Esophagus mucosa (tissue), 1 donor: ENCODE data around the gene HS3ST2. TPM values are rescaled to one million over a fixed set of nuclear protein-coding genes. Genes with fewer than 3 reads are reported as not detected.

Experiments used
- ATAC-seq: fragments of 200-7000 bp; cut with Tn5 transposase; one replicate; pipeline ENCODE4 v1.9.1; 2020
- total RNA-seq: library from RNA; stranded (reverse); gene quantifications from one replicate; pipeline ENCODE4 v1.2.4, GENCODE V29; 2023
- donor health status: DM: yes; HTN: yes; CAD: no.

HS3ST2 gene
- 0.12 TPM for total RNA-seq

DNA sequence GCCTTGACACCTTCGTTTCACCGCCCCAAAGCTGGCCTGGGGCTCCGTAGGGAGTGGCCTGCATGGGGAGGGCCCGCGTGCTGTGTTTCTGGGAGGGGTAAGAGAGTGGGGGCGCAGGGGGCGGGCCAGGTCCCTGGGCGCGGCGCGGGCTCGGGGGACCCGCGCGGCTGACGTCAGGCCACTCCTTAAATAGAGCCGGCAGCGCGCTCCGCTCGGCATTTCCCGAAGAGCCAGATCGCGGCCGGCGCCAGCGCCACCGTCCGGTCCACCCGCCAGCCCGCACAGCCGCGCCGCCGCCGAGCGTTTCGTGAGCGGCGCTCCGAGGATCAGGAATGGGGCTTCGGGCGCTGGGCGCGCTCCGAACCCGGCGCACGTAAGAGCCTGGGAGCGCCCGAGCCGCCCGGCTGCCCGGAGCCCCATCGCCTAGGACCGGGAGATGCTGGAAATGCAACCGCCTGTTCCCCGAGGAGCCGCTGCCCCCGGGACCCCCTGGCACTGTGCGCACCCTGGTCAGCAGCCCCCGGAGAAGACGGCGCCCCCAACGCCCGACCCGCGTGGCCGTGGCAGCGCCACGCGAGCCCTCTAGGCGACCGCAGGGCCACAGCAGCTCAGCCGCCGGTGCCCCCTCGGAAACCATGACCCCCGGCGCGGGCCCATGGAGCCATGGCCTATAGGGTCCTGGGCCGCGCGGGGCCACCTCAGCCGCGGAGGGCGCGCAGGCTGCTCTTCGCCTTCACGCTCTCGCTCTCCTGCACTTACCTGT is at the start of gene HS3ST2:
HS3ST2 (plus strand) TSS at position 215 of the 763 bp plus-strand sequence; CDS start at position 664, 449 bp downstream.
- peak; percentile 32 for ATAC-seq

DNA sequence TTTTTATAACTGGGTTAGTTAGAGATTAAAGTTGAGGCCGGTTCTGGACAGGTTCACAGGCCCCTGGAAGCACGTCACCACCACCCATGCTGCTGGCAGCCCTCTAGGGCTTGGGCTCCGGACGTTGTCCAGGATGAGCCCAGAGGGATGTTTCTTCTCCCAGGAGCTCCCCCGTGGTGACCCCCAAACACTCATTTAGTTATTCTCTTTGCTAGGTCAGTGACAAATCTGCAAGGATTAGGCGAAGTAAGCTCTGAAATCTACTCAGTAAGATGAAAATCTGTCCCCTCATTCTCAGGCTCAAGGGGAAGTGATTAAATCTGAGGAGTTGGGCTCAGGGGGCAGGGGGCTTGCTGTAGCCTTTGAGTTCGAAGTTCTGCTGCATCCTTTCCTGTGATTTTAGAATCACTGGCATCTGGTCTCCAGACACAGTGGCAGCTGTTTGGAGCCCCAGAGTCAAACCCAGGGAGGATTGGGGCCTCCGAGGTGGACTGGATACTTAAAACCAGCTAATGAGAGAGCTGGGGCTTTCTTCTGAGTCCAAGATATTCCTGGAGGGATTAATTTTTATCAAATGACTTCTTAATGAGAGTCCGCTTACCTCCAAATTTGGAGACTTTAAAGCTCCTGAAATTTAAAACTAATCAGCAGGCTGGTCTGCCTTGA is 49.2 kb upstream of the HS3ST2 start:
- ATAC-seq, result no peak

DNA sequence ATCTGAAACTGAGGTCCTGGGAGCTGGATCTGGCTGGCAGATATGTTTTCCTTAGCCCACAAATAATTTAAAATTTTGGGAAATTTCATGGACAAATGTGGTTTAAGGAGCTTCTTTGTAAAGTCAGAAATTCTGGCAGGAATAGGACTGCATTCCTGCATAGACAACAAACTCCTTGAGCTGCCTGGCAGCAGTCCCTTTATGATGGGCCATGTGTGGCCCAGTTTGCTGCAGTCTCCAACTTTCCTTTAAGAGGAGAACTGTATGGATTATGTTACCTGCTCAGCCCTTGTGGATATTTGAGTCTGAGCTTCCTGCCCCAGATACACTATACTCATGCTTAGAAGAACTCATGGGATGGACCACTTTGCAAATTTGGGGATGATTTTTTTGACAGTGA is 48.5 kb upstream of the HS3ST2 start:
- ATAC-seq, result no peak

DNA sequence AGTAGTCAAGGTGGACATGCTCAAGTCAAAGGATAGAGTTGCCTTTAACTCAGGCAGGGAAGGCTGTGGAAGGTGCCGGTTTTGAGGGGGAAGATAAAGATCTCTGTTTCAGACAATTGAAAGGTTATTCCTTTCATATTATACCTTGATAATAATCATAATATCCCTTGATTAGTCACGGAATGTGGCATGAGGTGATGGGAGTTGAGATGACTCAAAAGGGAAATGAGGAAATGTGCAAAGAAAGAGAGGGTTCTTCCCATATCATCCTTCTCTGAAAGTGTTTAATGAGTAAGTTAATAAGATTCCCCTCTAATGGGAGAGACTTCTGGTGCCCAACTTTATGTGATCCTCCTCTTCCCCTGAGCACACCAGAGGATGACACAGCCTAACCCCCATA is 43.1 kb upstream of the HS3ST2 start:
- no peak for ATAC-seq

DNA sequence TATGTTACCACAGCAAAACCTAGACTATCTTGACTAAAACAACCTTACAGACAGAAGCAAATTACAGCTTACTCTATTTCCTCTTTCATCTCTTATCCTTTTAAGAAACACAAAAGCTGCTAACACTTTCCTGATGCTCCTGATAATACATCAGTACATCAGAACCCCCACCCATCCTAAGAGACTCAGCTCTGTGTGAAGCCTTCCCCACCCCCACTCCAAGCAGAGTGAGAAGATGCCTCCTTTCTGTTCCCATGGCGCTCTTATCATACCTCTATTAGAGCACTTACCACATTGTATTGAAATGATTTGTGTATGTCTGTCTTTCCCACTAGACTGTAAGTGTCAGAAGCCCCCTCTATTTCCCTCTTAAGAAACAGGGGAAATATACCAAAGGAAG is 42.4 kb upstream of the HS3ST2 start:
- no peak for ATAC-seq

DNA sequence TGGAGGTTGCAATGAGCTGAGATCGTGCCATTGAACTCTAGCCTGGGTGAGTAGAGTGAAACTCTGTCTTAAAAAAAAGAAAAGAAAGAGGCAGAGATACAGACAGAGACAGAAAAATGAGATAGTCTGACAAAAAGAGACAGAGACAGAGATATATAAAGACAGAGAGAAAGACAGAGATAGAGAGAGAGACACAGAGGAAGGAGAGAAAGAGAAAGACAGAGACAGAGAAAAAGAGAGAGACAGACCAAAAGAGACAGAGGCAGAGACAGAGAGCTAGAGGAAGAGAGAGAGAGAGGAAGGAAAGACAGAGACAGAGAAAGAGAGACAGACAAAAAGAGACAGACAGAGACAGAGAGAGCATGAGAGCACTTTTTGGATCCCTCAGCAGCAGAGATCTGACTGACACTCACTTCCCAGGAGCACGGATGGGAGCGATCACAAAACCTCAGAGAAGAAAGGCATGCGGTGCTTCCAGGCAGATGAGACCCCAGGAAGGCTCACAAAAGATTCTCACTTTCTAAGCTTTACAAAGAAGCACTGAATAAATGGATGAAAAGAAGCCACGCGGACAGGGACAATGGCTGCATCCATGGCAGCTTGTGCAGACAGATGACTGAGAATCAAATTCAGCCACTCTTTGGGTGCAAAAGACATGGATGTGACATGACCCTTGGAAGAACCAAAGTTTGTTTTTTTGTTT is 38.6 kb upstream of the HS3ST2 start:
- ATAC-seq, result no peak

DNA sequence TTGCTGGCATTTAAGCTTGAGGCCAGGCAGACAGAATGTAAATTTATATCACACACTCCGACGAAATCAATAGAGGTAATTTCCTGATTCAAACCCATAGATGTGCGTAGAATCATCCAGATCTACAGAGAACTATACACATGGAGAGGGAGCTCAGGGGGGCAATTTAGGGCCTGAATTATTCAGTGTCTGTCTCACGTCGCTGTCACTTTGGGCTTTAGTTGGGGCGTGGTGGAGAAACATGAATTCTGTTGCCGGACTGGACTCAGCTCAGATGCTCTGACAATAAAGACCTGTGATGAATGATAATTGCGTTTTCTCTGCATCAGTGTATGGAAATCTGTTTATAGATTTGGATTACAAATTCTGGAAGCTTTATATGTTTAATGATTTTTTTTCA is 32.5 kb upstream of the HS3ST2 start:
- no peak for ATAC-seq

DNA sequence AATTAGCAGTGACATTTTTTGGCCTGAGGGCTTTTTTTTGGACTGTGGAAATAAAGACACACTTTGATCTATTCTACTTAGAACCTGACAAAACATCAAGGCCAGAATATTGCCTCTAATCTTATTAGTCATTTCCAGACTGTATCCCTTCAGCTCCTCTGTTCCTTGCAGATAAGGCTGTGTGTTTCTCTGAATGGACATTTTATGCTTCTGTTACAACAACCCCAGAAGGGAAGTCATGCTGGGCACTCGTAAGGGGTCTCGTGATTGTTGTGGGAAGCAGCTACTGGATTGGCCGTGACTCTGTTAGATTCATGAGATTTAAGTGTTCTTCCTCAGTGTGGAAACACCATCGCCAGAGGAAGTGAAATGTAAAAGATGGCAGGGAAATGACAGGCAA is 31.6 kb upstream of the HS3ST2 start:
- no peak for ATAC-seq

DNA sequence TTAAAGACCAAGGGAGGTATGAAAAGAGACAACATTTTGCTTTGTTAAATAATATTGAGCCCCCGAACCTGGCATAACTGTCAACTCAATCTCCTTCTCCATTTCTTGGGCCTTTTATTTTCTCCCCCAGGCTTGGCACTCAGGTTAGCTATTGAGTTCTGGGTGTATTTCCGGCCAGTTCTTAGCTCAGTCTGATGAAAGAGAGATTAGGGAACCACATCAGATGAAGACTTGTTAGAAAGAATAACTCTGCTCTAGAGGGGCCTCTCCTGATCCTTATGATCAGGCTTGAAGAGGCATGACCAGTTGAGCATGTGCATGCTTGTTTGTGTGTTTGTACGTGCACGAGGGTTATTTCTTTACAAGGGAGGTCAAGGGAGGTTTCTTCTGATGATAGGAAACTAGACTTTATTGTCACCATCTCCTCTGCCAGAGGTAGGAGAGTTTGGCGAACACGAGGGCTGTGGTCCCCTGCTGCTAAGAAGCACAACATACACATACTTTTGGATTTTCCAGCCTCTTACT is 29.2 kb upstream of the HS3ST2 start:
- no peak for ATAC-seq

DNA sequence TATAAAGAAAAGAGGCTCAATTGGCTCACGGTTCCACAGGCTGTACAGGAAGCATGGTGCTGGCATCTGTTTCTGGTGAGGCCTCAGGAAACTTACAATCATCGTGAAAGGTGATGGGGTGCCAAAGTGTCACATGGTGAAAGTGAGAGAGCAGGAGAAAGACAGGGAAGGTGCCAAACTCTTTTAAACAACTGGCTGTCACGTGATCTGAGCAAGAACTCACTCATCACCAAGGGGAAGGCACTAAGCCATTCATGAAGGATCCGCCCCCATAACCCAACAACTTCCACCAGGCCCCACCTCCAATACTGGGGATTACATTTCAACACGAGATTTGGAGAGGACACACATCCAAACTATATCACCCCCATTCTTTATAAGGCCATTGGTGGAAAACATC is 28.4 kb upstream of the HS3ST2 start:
- ATAC-seq, result no peak

DNA sequence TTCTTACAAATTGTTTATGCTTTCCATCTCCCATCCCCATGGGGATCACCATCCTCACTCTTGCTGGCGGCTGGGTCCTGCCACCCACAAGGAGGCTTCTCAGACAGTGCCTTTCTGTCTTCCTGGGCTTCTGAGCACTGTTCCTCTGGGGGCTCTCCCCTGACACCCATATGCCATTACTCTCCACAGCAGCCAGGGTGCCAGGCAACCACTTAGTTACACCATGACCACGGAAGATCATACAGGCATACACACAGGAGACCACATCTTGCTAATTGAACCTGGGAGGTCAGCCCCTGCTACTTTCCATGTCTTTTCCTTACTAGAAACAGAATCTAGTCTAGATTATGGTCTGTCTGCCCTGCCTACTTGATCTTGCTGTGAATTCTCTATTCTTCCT is 27.7 kb upstream of the HS3ST2 start:
- no peak for ATAC-seq

DNA sequence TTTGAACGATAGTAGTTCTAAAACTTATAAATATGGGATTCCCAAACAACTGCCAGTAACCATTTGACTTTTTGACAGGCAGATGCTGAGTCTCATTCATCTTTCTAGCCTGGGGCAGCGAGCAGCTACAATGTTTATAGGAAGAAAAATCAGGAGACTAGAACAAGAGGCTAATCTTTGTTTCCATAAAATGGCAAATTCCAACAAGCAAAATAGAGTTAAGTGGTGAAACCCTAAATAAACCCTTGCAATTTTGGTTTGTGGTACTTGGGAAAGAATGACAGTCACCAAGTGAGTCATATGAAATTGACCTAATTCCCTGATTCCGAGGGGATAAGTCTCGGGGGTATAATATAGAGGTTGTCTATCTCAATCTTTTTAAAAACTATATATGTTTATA is 27.3 kb upstream of the HS3ST2 start:
- ATAC-seq, result no peak

DNA sequence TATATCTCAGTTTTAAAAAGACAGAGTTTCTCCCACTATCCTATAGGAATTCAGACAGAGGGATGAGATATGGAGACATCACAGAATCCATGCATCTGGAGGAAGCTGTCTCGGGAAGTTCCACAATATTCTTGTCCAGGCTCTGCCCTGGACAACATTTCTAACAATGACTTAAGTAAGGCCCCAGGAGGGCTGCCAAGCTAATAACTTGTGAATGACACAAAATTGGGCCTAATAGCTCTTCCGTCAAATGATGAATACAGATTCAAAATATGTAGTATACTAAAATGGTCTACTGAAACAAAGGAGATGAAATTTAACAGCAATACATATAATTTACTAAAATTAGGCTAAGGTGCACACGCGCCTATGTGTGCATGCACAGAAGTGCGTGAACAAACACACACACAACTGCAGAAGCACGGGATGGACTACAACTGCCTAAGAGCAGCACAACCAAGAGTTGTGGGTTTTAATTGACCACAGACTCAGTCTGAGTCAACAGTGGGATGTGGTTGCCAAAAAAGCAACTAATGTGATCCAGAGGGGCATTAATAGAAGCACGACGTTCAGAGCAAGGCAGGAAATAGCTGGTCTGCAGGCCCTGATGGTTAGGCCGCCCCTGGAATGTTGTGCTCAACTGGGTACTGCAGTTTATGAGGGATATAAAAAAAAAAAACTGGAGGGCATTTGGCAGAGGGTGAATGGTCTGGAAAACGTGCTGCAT is 26.3 kb upstream of the HS3ST2 start:
- no peak for ATAC-seq

DNA sequence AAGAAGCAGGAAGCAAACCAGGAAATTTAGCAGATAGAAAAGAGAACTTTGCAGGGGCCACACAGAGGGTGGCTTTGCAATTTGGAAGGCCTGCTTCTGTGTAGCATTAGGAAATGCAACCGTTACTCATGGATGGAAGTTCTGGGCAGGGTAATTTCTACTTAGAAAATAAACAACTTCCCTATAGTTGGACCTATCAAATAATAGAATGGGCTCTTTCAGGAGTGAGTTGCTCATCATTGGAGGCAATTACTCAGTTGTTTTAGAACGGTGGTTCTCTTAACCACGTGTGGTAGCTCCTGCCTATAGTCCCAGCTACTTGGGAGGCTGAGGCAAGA is 25.8 kb upstream of the HS3ST2 start:
- ATAC-seq, result no peak

DNA sequence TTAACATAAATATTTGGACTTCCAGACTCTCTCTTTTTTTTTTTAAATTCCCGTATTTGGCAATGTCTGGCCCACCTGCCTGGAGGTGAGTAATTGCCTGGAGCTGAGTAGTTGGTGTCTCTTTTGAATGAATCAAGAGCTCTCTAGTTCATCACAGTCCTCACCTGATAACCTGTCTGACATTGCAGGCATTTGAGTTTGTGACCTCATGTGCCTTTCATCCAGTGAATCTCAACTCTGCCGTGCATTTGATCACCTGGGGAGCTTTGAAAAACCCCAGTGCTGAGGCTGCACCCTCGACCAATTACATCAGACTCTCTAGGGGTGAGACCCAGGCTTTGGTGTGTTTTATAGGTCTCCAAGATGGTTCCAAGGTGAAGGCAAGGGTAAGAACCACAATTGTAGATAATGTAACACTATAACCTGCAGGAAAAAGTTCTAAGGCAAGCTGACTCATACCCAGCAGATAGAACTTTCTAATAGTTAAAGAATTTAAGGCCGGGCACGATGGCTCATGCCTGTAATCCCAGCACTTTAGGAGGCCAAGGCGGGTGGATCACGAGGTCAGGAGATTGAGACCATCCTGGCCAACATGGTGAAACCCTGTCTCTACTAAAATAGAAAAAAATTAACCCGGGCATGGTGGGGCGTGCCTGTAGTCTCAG is 24.5 kb upstream of the HS3ST2 start:
- ATAC-seq, result no peak

DNA sequence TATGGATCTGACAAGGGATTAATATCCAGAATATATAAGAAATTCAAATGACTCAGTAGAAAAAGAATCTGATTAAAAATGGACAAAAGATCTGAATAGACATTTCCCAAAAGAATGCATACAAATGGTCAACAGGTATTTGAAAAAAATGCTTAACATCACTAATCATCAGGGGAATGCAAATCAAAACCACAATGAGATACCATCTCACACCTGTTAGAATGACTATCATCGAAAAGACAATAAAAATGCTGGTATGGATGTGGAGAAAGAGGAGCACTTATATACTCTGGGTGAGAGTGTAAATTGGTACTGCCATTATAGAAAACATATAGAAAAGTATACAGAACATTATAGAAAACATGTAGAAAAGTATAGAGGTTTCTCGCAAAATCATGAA is 16.4 kb upstream of the HS3ST2 start:
- no peak for ATAC-seq

DNA sequence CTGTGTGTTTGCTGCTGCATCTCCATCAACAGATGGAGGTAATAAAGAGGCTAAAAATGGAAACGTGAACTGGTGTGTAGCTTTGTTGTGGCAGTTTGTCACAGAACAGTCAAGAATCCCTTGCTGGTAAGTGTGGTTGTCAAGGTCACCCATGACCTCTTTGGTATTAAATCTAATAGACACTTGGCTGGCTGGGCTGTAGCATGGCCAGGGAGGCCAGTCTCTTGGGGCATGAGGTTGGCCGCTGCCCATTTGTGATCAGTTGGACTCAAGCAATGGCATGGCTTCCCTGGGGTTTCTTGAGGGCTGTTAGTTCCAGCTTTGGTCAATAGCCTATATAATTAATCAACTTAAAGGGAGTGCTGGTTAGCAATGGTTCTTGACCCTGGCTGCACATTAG is 14.8 kb upstream of the HS3ST2 start:
- ATAC-seq, result no peak

DNA sequence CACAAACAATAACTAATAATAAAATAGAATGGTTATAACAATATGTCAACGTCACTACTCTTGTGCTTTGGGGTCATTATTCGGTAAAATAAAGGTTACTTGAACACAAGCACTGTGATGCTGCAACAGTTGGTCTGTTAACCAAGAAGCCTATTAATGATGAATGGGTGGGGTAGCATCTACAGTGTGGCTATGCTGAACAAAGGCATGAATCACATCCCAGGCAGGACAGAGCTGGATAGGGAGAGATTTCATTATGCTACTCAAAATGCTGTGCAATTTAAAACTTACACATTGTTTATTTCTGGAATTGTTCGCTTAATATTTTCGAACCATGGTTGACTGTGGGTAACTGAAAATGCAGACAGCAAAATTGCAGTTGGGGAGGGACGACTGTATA is 9.1 kb upstream of the HS3ST2 start:
- no peak for ATAC-seq

DNA sequence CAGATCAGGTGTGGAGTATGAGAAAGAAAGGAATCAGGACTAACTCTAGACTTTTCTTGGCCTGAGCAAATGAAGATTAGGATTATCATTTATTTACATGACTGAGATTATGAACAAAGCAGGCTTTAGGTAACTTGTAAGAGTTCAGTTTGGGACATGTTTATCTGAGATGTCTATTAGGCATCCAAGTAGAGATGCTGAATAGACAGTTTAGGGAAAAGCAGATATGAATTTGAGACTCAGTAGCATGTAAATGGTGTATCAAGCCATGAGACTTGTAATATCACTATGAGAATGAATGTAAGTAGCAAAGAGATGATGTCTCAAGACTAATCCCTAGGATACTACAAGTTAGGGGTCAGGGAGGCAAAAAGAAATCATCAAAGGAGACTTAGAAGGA is 8.6 kb upstream of the HS3ST2 start:
- no peak for ATAC-seq

DNA sequence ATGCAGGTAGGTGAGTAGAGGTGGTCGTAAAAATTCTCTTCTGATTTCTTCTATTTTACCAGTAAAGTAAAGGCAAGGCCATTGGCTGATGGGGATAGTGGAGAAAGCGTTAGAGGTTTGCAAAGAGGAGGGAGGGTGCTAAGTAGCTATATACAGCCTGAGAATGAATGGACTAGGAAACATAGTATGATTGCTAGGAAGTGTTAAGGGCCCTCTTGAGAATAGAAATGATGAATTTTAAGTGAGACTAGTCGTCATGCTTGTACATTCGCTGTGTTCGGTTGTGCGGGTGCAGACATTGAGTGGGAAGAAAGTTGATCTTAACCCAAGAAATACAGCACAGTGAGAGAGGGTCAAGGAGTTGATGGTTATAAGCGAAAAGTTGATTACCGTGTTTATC is 7.2 kb upstream of the HS3ST2 start:
- no peak for ATAC-seq

DNA sequence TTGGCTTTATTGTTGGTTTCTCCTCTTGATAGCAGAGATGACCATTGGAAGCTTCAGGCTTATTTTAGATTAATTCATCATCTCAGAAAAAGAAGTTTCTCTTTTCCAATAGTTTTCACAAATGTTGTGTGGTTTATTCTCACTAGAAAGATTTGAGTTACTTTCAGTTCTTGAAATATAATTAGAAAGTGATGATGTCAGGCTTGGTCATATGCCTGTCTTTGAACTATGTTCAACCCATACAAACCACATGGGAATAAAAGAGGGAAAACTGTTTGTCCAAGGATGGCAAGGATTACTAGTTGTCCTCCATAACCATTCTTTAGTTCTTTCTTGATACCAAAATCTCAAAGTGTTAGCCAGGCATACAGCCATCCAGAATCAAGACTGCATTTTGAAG is 3.7 kb upstream of the HS3ST2 start:
- ATAC-seq, result no peak

DNA sequence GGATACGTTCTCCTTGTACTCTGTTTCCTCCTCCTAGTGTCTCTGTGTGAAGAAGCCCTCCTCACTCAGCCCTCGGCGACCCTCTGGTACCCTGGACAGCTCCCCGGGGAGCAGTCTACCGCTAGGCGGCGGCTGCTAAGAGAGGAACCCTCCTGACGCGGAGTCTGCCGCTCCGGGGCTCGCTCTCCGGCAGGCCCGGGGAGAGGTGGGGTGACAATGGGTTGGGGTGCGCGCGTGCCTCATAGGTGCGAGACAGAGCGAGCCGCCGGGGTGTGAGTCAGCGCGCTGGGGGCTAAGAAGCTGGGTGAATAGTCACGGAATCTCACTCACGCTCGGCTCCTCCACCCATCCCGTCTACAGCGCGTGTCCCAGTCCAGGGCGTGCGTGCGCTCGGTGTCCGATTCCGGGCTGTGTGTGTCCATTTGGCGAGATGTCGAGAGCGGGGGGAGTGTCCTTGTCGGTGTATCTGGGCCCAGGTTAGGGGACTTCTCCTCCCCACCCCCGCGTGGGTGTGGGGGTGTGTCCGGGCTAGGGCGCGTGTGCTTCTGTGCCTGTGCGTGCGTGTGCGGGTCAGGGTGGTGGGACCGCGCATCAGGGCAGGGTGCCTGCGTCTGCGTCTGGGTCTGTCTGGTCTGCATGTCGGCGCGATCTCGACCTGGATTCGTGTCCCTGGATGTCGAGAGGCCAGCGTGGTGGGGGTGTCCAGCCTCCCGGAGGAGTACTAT is 577 bp upstream of the HS3ST2 start:
- ATAC-seq, result peak; percentile 48
